Measurements from ENCODE around the gene EML1.
"Not testable (repeated sequence)": the region's sequence is repeated elsewhere in the genome, so short reads cannot be mapped to it uniquely, and the experiment has no call there.

EML1 gene

DNA sequence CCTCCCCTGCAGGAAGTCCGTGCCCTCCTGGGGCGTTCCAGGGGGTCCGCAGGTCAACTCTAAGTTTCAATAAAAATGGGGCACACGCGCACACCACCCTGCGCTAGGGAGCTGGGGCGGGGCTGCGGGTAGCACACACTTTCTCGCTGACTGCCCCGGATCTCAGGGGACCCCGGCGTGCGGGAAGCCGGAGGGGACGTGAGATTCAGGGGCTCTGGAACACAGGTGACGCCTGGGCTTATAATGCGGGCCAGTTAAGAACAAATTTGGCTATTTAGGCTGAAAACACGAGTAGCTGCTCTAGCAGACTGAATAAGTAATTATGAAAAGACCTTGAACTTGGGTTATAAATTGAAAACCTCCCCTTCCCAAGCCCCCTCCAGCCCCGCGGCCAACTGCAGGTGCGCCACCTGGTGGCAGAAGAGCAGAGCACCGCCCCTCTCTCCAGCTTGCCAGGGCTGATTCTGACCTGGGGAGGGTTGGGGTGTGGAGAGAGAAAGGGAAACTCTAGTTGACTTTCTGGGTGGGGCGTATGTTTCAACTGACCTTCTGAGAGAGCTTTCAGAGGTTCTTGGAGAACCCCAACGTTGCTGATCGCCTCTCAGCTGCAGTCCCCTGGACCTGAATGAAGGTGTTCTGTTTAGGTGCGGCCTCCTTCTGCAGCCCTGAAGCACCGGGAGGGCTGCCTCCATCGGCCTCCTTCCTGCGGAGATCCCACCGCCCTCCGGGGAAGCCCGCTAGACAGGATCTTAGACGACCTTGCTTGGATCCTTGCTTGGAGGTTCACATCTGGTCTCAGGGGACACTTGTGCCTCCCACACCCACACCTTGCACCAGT lies 153.7 kb downstream of the EML1 start:
- no peak for TF ChIP-seq ZNF274 (IDR thresholded peaks at IDR 0.05; ENCODE audit: low read depth, low read length)

DNA sequence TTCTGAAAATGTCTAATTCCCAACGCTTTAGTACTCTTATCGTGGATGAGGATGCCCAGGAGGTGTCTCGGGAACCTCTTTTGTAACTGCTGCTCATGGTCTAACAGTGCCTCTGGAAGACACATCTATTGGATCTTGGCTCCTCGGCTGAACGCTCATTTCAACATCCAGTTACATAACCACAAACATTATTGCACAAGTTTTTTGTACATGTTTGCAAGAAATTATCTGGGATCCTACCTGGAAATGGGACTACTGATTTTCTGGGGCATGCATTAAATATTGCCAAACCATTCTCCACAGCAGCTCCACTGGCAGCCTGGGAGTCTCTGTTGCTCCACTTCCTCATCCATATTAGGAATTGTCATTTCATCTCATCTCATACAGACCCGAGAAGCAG lies 154.5 kb downstream of the EML1 start:
- H3K4me3 ChIP-seq (ENCODE audit: low read length): no peak overlapping the region
- TF ChIP-seq ZNF274 (IDR thresholded peaks at IDR 0.05; ENCODE audit: low read depth, low read length): no peak

More for the DNA sequence above, 153.7 kb downstream of the EML1 start:
- no peak overlapping the region for H3K4me3 ChIP-seq (ENCODE audit: low read length)

DNA sequence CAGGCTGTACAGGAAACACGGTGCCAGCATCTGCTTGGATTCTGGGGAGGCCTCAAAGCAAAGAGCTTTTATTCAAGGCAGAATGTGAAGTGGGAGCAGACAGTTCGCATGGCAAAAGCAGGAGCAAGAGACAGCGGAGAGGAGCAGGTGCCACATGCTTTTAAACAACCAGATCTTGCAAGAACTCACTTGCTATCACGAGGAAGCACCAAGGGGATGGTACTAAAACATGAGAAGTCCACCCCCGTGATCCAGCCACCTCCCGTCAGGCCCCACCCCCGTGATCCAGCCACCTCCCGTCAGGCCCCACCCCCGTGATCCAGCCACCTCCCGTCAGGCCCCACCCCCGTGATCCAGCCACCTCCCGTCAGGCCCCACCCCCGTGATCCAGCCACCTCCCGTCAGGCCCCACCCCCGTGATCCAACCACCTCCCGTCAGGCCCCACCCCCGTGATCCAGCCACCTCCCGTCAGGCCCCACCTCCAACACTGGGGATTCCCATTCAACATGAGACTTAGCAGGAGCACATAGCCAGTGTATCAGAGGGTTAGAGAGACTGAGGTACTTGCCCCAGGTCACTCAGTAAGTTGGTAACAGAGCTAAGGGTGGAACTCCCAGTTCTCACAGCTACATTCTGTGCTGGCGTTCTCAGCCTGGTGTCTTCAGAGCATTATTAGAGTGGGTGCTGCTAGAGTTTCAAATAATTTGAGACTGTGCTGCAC lies 156.0 kb downstream of the EML1 start:
- H3K4me3 ChIP-seq (ENCODE audit: low read length): not testable (repeated sequence)

DNA sequence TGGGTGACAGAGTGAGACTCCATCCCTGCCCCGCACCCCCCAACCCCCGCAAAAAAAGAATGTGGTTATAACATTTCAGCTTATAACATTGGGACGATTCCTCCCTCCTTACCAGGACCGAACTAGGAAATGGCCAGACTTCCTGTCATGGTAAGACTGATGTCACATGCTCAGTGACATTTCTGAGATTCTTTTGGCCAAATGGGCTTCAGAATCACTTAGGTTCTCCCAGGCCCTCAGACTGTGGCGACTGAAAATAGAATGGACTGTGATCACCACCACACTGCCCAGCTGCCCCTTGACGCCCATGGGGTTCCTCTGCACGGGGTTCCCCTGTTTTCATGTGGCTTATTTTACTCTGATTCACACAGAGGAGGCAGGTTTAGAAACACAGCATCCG lies 157.0 kb downstream of the EML1 start:
- no peak overlapping the region for H3K4me3 ChIP-seq (ENCODE audit: low read length)
- TF ChIP-seq ZNF274 (IDR thresholded peaks at IDR 0.05; ENCODE audit: low read depth, low read length): no peak

DNA sequence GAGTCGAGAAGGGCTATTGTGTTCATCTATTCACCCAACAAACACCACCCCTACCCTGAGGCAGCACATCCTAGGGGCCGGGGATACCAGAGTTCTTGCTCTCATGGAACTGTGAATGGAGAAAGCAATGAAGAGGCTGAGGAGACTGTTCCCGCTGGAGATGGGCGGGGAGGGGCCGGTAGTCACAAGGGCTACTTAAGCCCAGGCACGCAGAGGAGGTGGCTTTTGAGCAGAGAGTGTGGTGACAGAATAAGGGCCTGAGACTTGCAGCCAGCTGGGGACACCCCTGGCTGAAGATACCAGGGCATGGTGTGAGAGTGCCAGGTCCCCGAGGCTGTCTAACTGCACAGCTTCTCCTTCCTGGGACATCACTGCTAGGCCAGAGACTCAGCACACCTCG lies 157.9 kb downstream of the EML1 start:
- H3K4me3 ChIP-seq (ENCODE audit: low read length): no peak overlapping the region
- no peak for TF ChIP-seq ZNF274 (IDR thresholded peaks at IDR 0.05; ENCODE audit: low read depth, low read length)

DNA sequence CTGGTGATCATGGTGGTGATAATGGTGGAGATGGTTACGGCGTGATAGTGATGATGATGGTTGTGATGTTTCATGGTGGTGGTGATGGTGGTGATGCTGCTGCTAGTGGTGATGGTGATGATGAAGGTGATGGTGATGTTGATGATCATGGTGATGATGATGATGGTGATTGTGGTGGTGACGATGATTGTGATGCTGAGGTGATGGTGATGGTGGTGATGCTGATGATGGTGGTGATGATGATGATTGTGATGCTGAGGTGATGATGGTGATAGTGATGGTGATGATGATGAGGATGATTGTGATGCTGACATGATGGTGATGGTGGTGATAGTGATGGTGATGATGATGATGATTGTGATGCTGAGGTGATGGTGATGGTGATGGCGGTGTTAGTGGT lies 158.8 kb downstream of the EML1 start:
- no peak for TF ChIP-seq ZNF274 (IDR thresholded peaks at IDR 0.05; ENCODE audit: low read depth, low read length)
- no peak overlapping the region for H3K4me3 ChIP-seq (ENCODE audit: low read length)

DNA sequence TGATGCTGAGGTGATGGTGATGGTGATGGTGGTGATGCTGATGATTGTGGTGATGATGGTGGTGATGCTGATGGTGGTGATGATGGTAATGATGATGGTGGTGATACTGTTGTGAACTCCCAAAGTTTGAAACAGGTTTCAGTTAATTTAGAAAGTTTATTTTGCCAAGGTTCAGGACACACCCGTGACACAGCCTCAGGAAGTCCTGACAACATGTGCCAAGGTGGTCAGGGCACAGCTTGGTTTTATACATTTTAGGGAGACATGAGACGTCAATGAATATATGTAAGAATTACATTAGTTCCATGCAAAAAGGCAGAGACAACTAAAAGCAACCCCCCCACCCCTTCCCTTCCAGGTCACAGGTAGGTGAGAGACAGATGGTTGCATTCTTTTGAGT lies 159.2 kb downstream of the EML1 start:
- H3K4me3 ChIP-seq (ENCODE audit: low read length): no peak overlapping the region
- TF ChIP-seq ZNF274 (IDR thresholded peaks at IDR 0.05; ENCODE audit: low read depth, low read length): no peak

DNA sequence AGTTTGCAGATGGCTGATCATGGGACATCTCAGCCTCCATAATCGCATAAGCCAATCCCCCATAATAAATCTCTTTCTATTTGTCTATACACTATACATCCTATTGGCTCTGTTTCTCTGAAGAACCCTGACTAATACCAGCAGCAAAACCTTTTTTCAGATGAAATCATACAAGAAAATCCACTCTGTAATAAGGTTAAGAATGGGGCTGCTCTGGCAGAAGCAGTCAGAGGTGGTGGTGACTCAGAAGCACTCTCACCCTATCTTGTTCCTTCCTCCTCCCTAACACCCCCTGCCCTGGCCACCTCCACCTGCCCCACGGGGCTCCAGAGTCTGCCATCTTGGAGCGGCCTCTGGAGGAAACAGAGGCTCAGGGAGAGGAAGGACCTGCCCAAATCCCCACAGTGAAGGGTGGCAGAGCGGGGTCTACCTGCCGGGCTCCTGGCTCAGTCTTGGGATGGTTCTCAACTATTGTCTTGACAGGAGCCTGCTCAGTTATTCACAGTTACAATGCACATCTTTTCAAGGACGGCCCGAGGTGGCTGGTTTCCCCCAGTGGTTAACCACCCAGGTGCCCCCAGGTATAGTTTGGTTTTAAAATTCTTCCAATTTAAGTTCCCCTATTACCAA lies 162.7 kb downstream of the EML1 start:
- TF ChIP-seq ZNF274 (IDR thresholded peaks at IDR 0.05; ENCODE audit: low read depth, low read length): no peak
- H3K4me3 ChIP-seq (ENCODE audit: low read length): no peak overlapping the region

DNA sequence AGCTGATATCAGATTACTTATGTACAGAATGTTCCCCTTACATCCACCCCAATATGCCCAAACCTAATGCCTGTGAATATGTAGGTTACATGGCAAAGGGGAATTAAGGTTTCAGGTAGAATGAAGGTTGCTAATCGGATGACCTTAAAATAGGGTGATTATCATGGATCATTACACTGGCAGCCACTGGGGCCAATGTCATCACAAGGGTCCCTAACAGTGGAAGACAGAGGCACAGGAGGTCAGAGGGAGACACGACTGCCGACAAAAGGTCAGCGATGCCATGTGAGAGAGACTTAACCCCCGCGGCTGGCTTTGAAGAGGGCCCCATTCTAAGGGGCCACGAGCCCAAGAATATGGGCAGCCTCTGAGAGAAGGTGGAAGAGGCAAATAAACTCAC lies 165.2 kb downstream of the EML1 start:
- no peak overlapping the region for H3K4me3 ChIP-seq (ENCODE audit: low read length)
- no peak for TF ChIP-seq ZNF274 (IDR thresholded peaks at IDR 0.05; ENCODE audit: low read depth, low read length)

DNA sequence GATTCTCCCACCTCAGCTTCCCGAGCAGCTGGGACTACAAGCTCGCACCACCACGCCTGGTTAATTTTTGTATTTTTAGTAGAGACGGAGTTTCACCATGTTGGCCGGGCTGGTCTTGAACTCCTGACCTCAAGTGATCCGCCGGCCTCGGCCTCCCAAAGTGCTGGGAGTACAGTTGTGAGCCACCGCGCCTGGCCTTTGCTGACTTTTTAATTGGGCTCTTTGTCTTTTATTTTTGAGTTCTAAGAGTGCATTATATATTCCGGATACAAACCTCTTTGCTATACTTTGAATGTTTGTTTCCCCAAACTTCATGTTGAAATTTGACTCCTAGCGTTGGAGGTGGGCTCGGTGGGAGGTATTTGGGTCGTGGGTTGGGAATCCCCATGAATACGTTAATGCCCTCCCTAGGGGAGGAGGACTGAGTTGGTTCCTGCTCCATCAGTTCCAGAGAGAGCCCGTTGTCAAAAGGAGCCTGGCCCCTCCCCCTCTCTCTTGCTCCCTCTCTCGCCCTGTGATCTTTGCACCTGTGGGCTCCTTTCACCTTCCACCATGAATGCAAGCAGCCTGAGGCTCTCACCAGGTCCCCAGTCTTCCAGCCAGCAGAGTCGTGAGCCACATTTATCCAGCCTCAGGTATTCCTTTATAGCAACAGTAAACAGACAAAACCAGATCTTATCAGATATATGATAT lies 168.8 kb downstream of the EML1 start:
- H3K4me3 ChIP-seq (ENCODE audit: low read length): no peak overlapping the region
- no peak for TF ChIP-seq ZNF274 (IDR thresholded peaks at IDR 0.05; ENCODE audit: low read depth, low read length)

DNA sequence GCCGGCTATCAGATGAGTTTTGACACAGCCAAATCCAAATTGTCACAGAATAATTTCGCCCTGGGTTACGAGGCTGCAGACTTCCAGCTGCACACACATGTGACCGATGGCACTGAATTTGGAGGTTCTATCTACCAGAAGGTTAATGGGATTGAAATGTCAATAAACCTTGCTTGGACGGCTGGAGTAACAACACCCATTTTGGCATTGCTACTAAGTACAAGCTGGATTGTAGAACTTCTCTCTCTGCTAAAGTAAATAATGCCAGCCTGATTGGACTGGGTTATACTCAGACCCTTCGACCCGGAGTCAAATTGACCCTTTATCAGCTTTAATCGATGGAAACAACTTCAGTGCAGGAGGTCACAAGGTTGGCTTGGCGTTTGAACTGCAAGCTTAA lies 171.8 kb downstream of the EML1 start:
- TF ChIP-seq ZNF274 (IDR thresholded peaks at IDR 0.05; ENCODE audit: low read depth, low read length): no peak
- no peak overlapping the region for H3K4me3 ChIP-seq (ENCODE audit: low read length)

DNA sequence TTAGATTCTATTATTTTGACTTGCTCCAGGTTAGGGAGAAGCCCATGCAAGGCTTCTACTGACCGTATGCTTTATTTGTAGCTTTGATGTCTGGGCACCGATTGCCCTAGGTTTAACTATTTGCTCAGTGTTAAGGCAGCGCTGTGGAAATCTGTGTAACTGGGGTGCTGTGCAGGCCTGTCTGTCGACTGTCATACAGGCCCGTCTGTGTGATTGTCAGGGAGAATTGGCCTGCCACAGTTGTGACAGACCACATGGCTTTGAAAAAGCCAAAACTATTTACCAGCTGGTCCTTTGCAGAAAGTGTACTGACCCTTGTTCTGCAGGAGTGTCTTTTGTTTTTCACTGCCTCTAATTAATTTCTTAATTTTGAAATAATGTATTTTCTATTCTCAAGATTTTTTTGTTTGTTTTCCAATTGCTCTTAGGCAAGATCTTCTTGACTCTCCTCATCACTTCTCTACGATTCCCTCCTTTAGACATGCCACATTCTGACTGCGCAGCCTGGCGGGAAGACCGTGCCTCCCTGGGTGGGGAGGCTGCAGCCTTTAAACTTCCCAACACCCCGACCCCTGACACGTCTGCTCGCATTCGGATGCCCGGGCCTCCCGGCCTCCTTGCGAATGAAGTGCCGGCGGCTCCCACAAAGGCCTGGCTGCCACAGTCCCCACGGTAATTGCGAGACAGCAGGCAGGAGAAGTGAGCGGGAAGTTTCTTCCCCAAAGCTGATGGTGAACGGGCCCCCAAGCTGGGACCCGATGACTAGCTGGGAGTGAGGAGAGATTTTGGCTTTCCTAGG lies 173.0 kb downstream of the EML1 start:
- H3K4me3 ChIP-seq (ENCODE audit: low read length): no peak overlapping the region
- no peak for TF ChIP-seq ZNF274 (IDR thresholded peaks at IDR 0.05; ENCODE audit: low read depth, low read length)

DNA sequence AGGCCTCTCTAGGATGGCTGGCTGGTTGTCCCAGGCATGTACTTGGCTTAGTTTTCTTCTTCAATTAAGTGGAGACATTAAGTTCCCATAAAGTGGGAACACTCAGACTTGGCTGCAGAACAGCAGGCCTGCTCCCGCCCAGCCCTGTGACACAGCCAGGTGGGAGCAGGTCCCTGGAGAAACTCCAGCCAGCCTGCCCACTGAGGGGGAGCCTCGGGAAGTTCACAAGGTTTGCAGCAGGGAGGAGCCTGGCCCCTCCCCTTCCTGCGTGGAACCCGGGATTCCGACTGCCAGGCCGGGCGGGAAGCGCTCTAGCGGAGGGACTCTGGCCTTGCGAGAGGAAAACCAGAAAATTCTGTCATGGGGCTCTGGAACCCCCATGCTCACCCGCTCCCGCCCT lies 173.7 kb downstream of the EML1 start:
- H3K4me3 ChIP-seq (ENCODE audit: low read length): no peak overlapping the region
- no peak for TF ChIP-seq ZNF274 (IDR thresholded peaks at IDR 0.05; ENCODE audit: low read depth, low read length)

Data from GM08714 (cell line).